GM23338 (cell line): ENCODE measurements around the gene SLC66A2. TPM values are rescaled to one million over a fixed set of nuclear protein-coding genes. Genes with fewer than 3 reads are reported as not detected.

ENCODE experiments used
- ATAC-seq: fragments of 200-7000 bp; cut with Tn5 transposase; 3 replicates; pipeline ENCODE4 v1.9.1; 2020
- DNase-seq: peaks from one replicate; pipeline ENCODE4 v3.0.0-alpha.2; 2015; ENCODE audit warnings: low spot score
- H2AFZ ChIP-seq: fragments of 200-600 bp; sonication (generic); 2 replicates; pipeline ENCODE4 v1.8.0; 2016; ENCODE audit warnings: antibody characterized with exemption, mild to moderate bottlenecking, moderate library complexity
- H3F3A ChIP-seq: fragments of 200-600 bp; sonication (generic); replicated peaks from 2 replicates; pipeline ENCODE4 v1.8.0; 2017; ENCODE audit warnings: antibody characterized with exemption, mixed run types, low read depth
- H3K27ac ChIP-seq: fragments of 200-600 bp; sonication (generic); 2 replicates; pipeline ENCODE4 v1.6.1; 2016; ENCODE audit warnings: low read depth
- H3K27me3 ChIP-seq: fragments of 200-600 bp; sonication (generic); 2 replicates; pipeline ENCODE4 v1.8.0; 2016; ENCODE audit warnings: mild to moderate bottlenecking, mixed run types, moderate library complexity; ENCODE audit not compliant: insufficient read depth
- H3K36me3 ChIP-seq: fragments of 200-600 bp; sonication (generic); 2 replicates; pipeline ENCODE4 v1.8.0; 2016; ENCODE audit warnings: mild to moderate bottlenecking; ENCODE audit not compliant: insufficient read depth
- H3K4me1 ChIP-seq: fragments of 200-600 bp; sonication (generic); 2 replicates; pipeline ENCODE4 v1.8.0; 2016; ENCODE audit warnings: mild to moderate bottlenecking, moderate library complexity; ENCODE audit not compliant: insufficient read depth
- H3K4me2 ChIP-seq: fragments of 200-600 bp; sonication (generic); 2 replicates; pipeline ENCODE4 v1.7.1; 2017; ENCODE audit warnings: mixed run types
- H3K4me3 ChIP-seq: fragments of 200-600 bp; sonication (generic); 2 replicates; pipeline ENCODE4 v1.6.1; 2016; ENCODE audit warnings: mixed run types
- H3K79me2 ChIP-seq: fragments of 200-600 bp; sonication (generic); replicated peaks from 2 replicates; pipeline ENCODE4 v1.8.0; 2017; ENCODE audit warnings: mild to moderate bottlenecking; ENCODE audit not compliant: insufficient read depth
- H3K9me2 ChIP-seq: fragments of 200-600 bp; sonication (generic); 2 replicates; pipeline ENCODE4 v1.8.0; 2017; ENCODE audit not compliant: insufficient read depth
- H4K20me1 ChIP-seq: fragments of 200-600 bp; sonication (generic); replicated peaks from 2 replicates; pipeline ENCODE4 v1.8.0; 2017; ENCODE audit warnings: mild to moderate bottlenecking; ENCODE audit not compliant: insufficient read depth
- H3K27ac Mint-ChIP-seq: 2 replicates; pipeline ENCODE4 v1.8.0; 2020; ENCODE audit warnings: inconsistent platforms, mild to moderate bottlenecking, moderate library complexity, mixed read lengths
- H3K27me3 Mint-ChIP-seq: 3 replicates; pipeline ENCODE4 v1.8.0; 2022; ENCODE audit warnings: low read depth, mild to moderate bottlenecking, moderate library complexity, mixed read lengths, inconsistent platforms; ENCODE audit not compliant: insufficient read depth, poor library complexity
- H3K36me3 Mint-ChIP-seq: 3 replicates; pipeline ENCODE4 v1.8.0; 2021; ENCODE audit warnings: low read depth, mild to moderate bottlenecking, inconsistent platforms, moderate library complexity, mixed read lengths
- H3K4me1 Mint-ChIP-seq: 3 replicates; pipeline ENCODE4 v1.8.0; 2020; ENCODE audit warnings: mild to moderate bottlenecking, inconsistent platforms, mixed read lengths
- H3K4me3 Mint-ChIP-seq: 3 replicates; pipeline ENCODE4 v1.8.0; 2021; ENCODE audit warnings: moderate library complexity, mild to moderate bottlenecking, inconsistent platforms, mixed read lengths
- H3K9me3 Mint-ChIP-seq: 3 replicates; pipeline ENCODE4 v1.8.0; 2020; ENCODE audit warnings: moderate library complexity, mild to moderate bottlenecking, inconsistent platforms, mixed read lengths
- CREB1 ChIP-seq: fragments of 250-450 bp; sonication (Bioruptor Pico); IDR thresholded peaks from 2 replicates; pipeline ENCODE4 v1.5.0; 2020; ENCODE audit warnings: low read depth, mild to moderate bottlenecking, moderate library complexity
- CTCF ChIP-seq, 2 experiments: fragments of 200-600 bp in 1 of 2; sonication (generic) in 1 of 2; conservative IDR thresholded peaks; 2 replicates each; pipeline versions ENCODE4 v1.5.1 to v1.6.1; 2016 to 2017; ENCODE audit warnings: antibody characterized with exemption in 2 of 2, low read depth in 2 of 2, mild to moderate bottlenecking in 2 of 2, moderate library complexity in 1 of 2
- EZH2 ChIP-seq: fragments of 200-600 bp; sonication (generic); IDR thresholded peaks from one replicate; pipeline ENCODE4 v1.8.0; 2017; ENCODE audit warnings: antibody characterized with exemption, mild to moderate bottlenecking, low read depth; ENCODE audit not compliant: unreplicated experiment
- JUNB ChIP-seq: IDR thresholded peaks from one replicate; pipeline ENCODE4 v1.6.1; 2016; ENCODE audit warnings: antibody characterized with exemption; ENCODE audit not compliant: unreplicated experiment
- NANOG ChIP-seq: IDR thresholded peaks from 2 replicates; pipeline ENCODE4 v1.6.1; 2016; ENCODE audit warnings: antibody characterized with exemption, borderline replicate concordance
- STAT1 ChIP-seq: IDR thresholded peaks from one replicate; pipeline ENCODE4 v1.6.1; 2016; ENCODE audit warnings: antibody characterized with exemption; ENCODE audit not compliant: unreplicated experiment
- polyA plus RNA-seq: library from polyadenylated mRNA; unstranded; fragments of >200 nt; fragmentation: Nextera tagmentation; extraction: Ambion mirVana; gene quantifications from 2 replicates; pipeline ENCODE4 v1.2.1, GENCODE V29; 2016
- total RNA-seq: library from RNA; depleted of rRNA; stranded (reverse); fragments of >200 nt; shearing (Covaris generic); gene quantifications from 2 replicates; pipeline ENCODE4 v1.2.3, GENCODE V29; 2014
- TF ChIP-seq, protein P1 (sequence below): fragments of 250-450 bp; sonication (Bioruptor Pico); IDR thresholded peaks from 2 replicates; pipeline ENCODE4 v1.5.0; 2020; ENCODE audit warnings: mild to moderate bottlenecking, moderate library complexity

The SLC66A2 gene
- total and polyA plus RNA-seq, 2 experiments from 2014 or later: 4.0 to 18.1 TPM

DNA sequence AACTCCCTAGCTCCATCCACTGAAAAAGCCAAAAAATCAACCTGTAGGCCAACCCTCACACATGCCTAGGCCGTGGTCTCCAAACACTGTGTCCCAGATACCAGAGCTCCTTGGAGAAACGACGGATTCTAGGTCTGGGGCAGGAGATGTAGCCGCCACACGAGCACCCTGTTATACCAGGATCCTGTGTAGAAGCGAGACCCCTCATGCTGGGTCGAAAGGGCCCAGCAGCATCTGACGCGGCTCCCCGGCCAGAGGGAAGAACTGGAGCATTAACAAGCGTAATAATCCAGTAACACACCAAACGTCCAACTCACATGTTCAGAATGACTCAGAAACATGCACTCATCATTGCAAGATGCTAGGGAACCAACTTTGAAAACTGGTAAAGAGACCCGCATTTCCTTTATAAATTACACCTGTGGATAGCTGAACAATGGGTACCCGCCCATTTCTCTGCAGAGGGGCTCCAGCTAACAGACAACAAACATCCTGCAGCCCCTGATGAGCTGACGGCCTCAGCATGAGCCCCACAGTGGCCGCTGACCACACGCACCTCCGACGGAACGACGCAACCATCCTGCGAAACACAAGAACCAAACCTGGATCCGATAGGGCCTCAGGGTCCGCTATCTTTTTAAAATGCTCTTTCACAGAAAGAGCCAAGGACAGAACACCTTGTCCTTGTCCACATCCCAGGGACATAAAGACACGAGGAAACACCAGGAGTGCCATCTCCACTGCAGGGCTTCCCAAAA lies 14.2 kb downstream of the SLC66A2 start (continued):
- TF ChIP-seq CTCF (conservative IDR thresholded peaks at IDR 0.05; ENCODE audit: low read depth in 2 of 2) (no peak), EZH2 (no peak), STAT1 (no peak), JUNB (no peak)

DNA sequence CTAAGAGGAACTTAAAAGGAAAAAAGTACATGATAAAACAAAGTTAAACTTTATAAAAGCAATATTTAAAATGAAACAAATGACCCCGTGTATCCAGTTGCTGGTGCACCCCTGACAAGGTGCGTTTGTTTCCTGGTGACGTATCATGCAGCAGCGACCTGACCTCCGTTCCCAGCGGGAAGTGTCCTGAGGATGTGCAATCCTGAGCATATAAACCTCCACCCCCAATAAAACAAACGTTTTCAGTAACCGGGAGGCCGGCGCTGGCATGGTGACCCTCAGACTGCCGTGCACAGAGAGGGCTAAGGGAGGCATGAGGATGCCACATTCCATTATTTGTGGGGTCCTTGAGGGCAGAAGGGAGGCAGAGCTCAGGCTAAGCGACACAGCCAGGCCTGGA lies 14.8 kb downstream of the SLC66A2 start:
- Mint-ChIP-seq H3K27me3 (no peaks in the 10 kb centered on the region), H3K9me3 (0 out of 3 replicates have a peak, but pooled peaks cover 2% of the 10 kb centered on the region), H3K4me1 (no peaks in the 10 kb centered on the region; the same call in 2 of the 3 replicates), H3K4me3 (no peak overlapping the region), H3K36me3 (peaks cover 2% of the 10 kb centered on the region; the same call in 2 of the 3 replicates), H3K27ac (no peak overlapping the region)
- Histone ChIP-seq H3K4me1 (0 out of 2 replicates have a peak, but pooled peaks cover 3% of the 10 kb centered on the region), H3F3A (no peaks in the 10 kb centered on the region), H3K36me3 (no peaks in the 10 kb centered on the region), H3K79me2 (peaks cover 10% of the 10 kb centered on the region), H4K20me1 (peaks cover 8% of the 10 kb centered on the region; the same call in 1 of the 2 replicates), H3K4me2 (no peak overlapping the region), H2AFZ (no peak overlapping the region), H3K9me2 (no peaks in the 10 kb centered on the region), H3K27ac (no peak overlapping the region), H3K27me3 (no peaks in the 10 kb centered on the region), H3K4me3 (no peak overlapping the region)
- ATAC-seq: no peak
- DNase-seq: no peak
- TF ChIP-seq CREB1 (CRISPR knock-in tag): no peak
- TF ChIP-seq NANOG: no peak
- TF ChIP-seq, protein P1, sequence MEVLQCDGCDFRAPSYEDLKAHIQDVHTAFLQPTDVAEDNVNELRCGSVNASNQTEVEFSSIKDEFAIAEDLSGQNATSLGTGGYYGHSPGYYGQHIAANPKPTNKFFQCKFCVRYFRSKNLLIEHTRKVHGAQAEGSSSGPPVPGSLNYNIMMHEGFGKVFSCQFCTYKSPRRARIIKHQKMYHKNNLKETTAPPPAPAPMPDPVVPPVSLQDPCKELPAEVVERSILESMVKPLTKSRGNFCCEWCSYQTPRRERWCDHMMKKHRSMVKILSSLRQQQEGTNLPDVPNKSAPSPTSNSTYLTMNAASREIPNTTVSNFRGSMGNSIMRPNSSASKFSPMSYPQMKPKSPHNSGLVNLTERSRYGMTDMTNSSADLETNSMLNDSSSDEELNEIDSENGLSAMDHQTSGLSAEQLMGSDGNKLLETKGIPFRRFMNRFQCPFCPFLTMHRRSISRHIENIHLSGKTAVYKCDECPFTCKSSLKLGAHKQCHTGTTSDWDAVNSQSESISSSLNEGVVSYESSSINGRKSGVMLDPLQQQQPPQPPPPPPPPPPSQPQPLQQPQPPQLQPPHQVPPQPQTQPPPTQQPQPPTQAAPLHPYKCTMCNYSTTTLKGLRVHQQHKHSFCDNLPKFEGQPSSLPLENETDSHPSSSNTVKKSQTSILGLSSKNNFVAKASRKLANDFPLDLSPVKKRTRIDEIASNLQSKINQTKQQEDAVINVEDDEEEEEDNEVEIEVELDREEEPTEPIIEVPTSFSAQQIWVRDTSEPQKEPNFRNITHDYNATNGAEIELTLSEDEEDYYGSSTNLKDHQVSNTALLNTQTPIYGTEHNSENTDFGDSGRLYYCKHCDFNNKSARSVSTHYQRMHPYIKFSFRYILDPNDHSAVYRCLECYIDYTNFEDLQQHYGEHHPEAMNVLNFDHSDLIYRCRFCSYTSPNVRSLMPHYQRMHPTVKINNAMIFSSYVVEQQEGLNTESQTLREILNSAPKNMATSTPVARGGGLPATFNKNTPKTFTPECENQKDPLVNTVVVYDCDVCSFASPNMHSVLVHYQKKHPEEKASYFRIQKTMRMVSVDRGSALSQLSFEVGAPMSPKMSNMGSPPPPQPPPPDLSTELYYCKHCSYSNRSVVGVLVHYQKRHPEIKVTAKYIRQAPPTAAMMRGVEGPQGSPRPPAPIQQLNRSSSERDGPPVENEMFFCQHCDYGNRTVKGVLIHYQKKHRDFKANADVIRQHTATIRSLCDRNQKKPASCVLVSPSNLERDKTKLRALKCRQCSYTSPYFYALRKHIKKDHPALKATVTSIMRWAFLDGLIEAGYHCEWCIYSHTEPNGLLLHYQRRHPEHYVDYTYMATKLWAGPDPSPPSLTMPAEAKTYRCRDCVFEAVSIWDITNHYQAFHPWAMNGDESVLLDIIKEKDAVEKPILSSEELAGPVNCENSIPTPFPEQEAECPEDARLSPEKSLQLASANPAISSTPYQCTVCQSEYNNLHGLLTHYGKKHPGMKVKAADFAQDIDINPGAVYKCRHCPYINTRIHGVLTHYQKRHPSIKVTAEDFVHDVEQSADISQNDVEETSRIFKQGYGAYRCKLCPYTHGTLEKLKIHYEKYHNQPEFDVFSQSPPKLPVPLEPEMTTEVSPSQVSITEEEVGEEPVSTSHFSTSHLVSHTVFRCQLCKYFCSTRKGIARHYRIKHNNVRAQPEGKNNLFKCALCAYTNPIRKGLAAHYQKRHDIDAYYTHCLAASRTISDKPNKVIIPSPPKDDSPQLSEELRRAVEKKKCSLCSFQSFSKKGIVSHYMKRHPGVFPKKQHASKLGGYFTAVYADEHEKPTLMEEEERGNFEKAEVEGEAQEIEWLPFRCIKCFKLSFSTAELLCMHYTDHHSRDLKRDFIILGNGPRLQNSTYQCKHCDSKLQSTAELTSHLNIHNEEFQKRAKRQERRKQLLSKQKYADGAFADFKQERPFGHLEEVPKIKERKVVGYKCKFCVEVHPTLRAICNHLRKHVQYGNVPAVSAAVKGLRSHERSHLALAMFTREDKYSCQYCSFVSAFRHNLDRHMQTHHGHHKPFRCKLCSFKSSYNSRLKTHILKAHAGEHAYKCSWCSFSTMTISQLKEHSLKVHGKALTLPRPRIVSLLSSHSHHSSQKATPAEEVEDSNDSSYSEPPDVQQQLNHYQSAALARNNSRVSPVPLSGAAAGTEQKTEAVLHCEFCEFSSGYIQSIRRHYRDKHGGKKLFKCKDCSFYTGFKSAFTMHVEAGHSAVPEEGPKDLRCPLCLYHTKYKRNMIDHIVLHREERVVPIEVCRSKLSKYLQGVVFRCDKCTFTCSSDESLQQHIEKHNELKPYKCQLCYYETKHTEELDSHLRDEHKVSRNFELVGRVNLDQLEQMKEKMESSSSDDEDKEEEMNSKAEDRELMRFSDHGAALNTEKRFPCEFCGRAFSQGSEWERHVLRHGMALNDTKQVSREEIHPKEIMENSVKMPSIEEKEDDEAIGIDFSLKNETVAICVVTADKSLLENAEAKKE (CRISPR knock-in tag): no peak
